ENCODE data around the gene BLOC1S1.
A peak's percentile ranks its signal among the peaks of the same experiment; 100 is the strongest.

BLOC1S1 gene

GRCh38 chr12:55712700-55713415, 3.0 kb upstream of the BLOC1S1 start:
- no peak for DNase-seq

- DNase-seq: no peak
These were observed 2.1 kb upstream of the BLOC1S1 start for GRCh38 chr12:55713721-55714120.

GRCh38 chr12:55715169-55715764, 579 bp upstream of the BLOC1S1 start:
- no peak for DNase-seq

GRCh38 chr12:55716582-55716957, 724 bp downstream of the BLOC1S1 start:
- DNase-seq: no peak

- no peak for DNase-seq
These were observed 1.5 kb downstream of the BLOC1S1 start for GRCh38 chr12:55717011-55718007.

- peak in 1 of 2 experiments; percentile 20 for DNase-seq
These were observed 2.2 kb downstream of the BLOC1S1 start for GRCh38 chr12:55718015-55718414.

GRCh38 chr12:55718624-55719275, 2.9 kb downstream of the BLOC1S1 start:
- DNase-seq: peak; percentile 56 to 83

GRCh38 chr12:55719371-55719770, 3.5 kb downstream of the BLOC1S1 start:
- DNase-seq: no peak

GRCh38 chr12:55720071-55720564, 4.3 kb downstream of the BLOC1S1 start, which contains the start of gene RDH5:
RDH5 (plus strand) TSS chr12:55720393; CDS start chr12:55721185, 792 bp downstream.
- peak in 1 of 2 experiments; percentile 57 for DNase-seq

- peak; percentile 20 to 56 for DNase-seq
These were observed 5.1 kb downstream of the BLOC1S1 start for GRCh38 chr12:55720894-55721444.

- no peak for DNase-seq
These were observed 5.9 kb downstream of the BLOC1S1 start for GRCh38 chr12:55721601-55722213.

- no peak for DNase-seq
These were observed 7.1 kb downstream of the BLOC1S1 start for GRCh38 chr12:55722948-55723347.

- DNase-seq: no peak
These were observed 7.8 kb downstream of the BLOC1S1 start for GRCh38 chr12:55723516-55724225.

GRCh38 chr12:55724226-55724939, 8.5 kb downstream of the BLOC1S1 start:
- peak in 1 of 2 experiments; percentile 74 for DNase-seq

- DNase-seq: no peak
These were observed 9.1 kb downstream of the BLOC1S1 start for GRCh38 chr12:55724940-55725309.

- no peak for DNase-seq
These were observed 9.7 kb downstream of the BLOC1S1 start for GRCh38 chr12:55725556-55725955.

- no peak for DNase-seq
These were observed 11.1 kb downstream of the BLOC1S1 start for GRCh38 chr12:55726971-55727370.

GRCh38 chr12:55727643-55728185, 11.9 kb downstream of the BLOC1S1 start:
- peak in 1 of 2 experiments; percentile 27 for DNase-seq

- peak in 1 of 2 experiments; percentile 56 for DNase-seq
These were observed 12.5 kb downstream of the BLOC1S1 start for GRCh38 chr12:55728186-55728938.

Measured in NCI-H526 (cell line).